ENCODE results near the gene CNST. TPM values are rescaled to one million over a fixed set of nuclear protein-coding genes. Genes with fewer than 3 reads are reported as not detected.

The CNST gene
- total RNA-seq, 1 donor from 2014 or later: 25.6 TPM

DNA sequence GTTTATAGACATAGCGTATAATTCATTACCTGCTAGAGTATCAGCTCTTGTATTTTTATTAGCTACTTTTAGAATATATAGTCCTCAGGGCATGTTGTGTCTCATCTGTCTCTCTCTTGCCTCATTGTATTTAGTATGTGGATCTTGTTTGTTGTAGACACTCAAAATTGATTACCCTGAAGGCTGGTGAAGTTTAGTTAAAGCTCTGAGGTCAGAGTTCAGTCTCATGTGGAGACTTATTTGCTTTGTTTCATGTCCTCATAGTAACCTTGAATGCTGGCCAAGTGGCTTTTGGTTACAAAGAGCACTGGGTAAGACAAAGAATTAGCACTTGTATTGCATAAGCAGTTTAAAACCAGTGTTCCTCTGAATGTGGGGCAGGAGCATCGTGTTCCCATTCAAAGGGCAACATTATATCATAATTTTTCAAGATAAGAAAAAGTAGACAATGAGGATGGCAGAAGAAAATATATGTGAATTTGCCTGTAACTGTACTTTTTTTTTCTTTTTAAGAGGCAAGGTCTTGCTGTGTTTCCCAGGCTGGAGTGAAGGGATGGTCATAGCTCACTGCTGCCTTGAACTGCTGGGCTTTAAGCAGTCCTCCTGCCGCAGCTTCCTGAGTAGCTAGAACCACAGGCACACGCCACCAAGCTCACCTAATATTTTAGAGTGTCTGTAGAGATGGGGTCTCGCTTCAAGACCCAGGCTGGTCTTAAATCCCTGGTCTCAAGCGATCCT, 17.4 kb downstream of the CNST start:
- Histone ChIP-seq H2AFZ (replicated peaks) (no peak overlapping the region), H3K9ac (no peak overlapping the region), H3K4me3 (no peak overlapping the region), H3F3A (ENCODE audit: low read depth) (no peaks in the 10 kb centered on the region), H3K27ac (no peak overlapping the region), H3K9me3 (ENCODE audit: low read depth) (no peaks in the 10 kb centered on the region), H3K36me3 (no peaks in the 10 kb centered on the region), H3K4me1 (no peaks in the 10 kb centered on the region), H3K79me2 (ENCODE audit: low read depth) (peaks cover 24% of the 10 kb centered on the region), H3K4me2 (no peak overlapping the region), H3K27me3 (no peaks in the 10 kb centered on the region), H4K20me1 (ENCODE audit: low read depth) (peaks cover 20% of the 10 kb centered on the region)
- H3K36me3 Mint-ChIP-seq: no peaks in the 10 kb centered on the region
- H3K27me3 Mint-ChIP-seq (ENCODE audit: insufficient read depth, low read depth): no peaks in the 10 kb centered on the region
- peaks cover 12% of the 10 kb centered on the region for H3K4me1 Mint-ChIP-seq
- no peak for DNase-seq (ENCODE audit: low spot score)
- TF ChIP-seq, protein P1, sequence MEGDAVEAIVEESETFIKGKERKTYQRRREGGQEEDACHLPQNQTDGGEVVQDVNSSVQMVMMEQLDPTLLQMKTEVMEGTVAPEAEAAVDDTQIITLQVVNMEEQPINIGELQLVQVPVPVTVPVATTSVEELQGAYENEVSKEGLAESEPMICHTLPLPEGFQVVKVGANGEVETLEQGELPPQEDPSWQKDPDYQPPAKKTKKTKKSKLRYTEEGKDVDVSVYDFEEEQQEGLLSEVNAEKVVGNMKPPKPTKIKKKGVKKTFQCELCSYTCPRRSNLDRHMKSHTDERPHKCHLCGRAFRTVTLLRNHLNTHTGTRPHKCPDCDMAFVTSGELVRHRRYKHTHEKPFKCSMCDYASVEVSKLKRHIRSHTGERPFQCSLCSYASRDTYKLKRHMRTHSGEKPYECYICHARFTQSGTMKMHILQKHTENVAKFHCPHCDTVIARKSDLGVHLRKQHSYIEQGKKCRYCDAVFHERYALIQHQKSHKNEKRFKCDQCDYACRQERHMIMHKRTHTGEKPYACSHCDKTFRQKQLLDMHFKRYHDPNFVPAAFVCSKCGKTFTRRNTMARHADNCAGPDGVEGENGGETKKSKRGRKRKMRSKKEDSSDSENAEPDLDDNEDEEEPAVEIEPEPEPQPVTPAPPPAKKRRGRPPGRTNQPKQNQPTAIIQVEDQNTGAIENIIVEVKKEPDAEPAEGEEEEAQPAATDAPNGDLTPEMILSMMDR (IDR thresholded peaks at IDR 0.05): no peak
- no peak for TF ChIP-seq EZH2phosphoT487 (IDR thresholded peaks at IDR 0.05)
- no peak for TF ChIP-seq EZH2 (IDR thresholded peaks at IDR 0.05)
- no peak overlapping the region for H3K27ac Mint-ChIP-seq
- H3K4me3 Mint-ChIP-seq: no peak overlapping the region
- H3K9me3 Mint-ChIP-seq: no peaks in the 10 kb centered on the region

DNA sequence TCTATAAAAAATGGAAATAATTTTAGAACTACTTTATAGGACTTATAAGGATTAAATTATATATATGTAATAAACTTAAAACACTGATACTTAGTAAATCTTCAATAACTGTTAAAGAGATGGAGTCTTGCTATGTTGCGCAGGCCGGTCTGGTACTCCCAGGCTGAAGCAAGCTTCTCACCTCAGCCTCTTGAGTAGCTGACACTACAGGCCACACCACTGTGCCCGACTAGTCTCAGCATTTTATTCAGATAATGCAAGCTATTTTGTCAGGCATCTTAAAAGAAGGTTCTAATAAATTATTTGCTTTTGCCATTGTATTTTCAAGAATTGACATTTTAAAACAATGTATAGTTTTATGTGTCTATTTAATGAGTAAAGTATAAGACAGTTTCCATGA, 20.8 kb downstream of the CNST start:
- Histone ChIP-seq H3K4me3 (no peak overlapping the region), H3K9me3 (ENCODE audit: low read depth) (no peaks in the 10 kb centered on the region), H3K4me1 (no peaks in the 10 kb centered on the region), H4K20me1 (ENCODE audit: low read depth) (peaks cover 19% of the 10 kb centered on the region), H3K4me2 (no peak overlapping the region), H2AFZ (replicated peaks) (no peak overlapping the region), H3K27ac (no peak overlapping the region), H3K9ac (no peak overlapping the region), H3K36me3 (no peaks in the 10 kb centered on the region), H3K79me2 (ENCODE audit: low read depth) (peaks cover 29% of the 10 kb centered on the region), H3F3A (ENCODE audit: low read depth) (no peaks in the 10 kb centered on the region), H3K27me3 (no peaks in the 10 kb centered on the region)
- no peak for DNase-seq (ENCODE audit: low spot score)
- H3K4me3 Mint-ChIP-seq: no peak overlapping the region
- H3K9me3 Mint-ChIP-seq: peaks cover 6% of the 10 kb centered on the region
- no peaks in the 10 kb centered on the region for H3K27me3 Mint-ChIP-seq (ENCODE audit: insufficient read depth, low read depth)
- TF ChIP-seq, protein P1 (IDR thresholded peaks at IDR 0.05): no peak
- no peak for TF ChIP-seq EZH2 (IDR thresholded peaks at IDR 0.05)
- no peak for TF ChIP-seq EZH2phosphoT487 (IDR thresholded peaks at IDR 0.05)
- H3K27ac Mint-ChIP-seq: no peak overlapping the region
- H3K36me3 Mint-ChIP-seq: peaks cover 9% of the 10 kb centered on the region
- peaks cover 12% of the 10 kb centered on the region for H3K4me1 Mint-ChIP-seq

DNA sequence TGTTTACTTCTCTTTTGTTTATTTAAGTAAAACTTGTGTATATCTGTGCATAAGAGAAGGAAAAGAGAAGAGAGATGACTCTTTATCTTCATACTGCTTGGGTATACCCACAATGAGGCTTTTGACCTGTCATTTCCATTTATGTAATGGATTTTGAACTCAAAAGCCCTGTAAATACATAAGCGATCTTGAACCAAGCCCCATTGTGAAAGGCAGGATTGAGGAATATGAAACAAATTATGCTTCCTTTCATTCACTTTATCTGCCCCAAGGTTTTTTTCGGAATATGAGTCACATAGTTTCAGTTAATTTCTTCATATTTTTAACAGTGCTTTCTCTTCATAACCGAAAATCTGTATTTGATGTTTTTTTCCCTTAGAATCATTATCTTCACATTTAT, 21.4 kb downstream of the CNST start:
- Mint-ChIP-seq H3K4me1 (peaks cover 12% of the 10 kb centered on the region), H3K4me3 (no peak overlapping the region), H3K9me3 (peaks cover 6% of the 10 kb centered on the region), H3K27ac (no peak overlapping the region), H3K36me3 (peaks cover 9% of the 10 kb centered on the region), H3K27me3 (ENCODE audit: insufficient read depth, low read depth) (no peaks in the 10 kb centered on the region)
- no peak overlapping the region for H3K4me3 ChIP-seq
- peaks cover 13% of the 10 kb centered on the region for H4K20me1 ChIP-seq (ENCODE audit: low read depth)
- DNase-seq (ENCODE audit: low spot score): no peak
- H2AFZ ChIP-seq (replicated peaks): no peak overlapping the region
- peaks cover 29% of the 10 kb centered on the region for H3K79me2 ChIP-seq (ENCODE audit: low read depth)
- H3F3A ChIP-seq (ENCODE audit: low read depth): no peaks in the 10 kb centered on the region
- no peaks in the 10 kb centered on the region for H3K27me3 ChIP-seq
- TF ChIP-seq EZH2phosphoT487 (IDR thresholded peaks at IDR 0.05) (no peak), EZH2 (IDR thresholded peaks at IDR 0.05) (no peak)
- TF ChIP-seq, protein P1 (IDR thresholded peaks at IDR 0.05): no peak
- H3K4me2 ChIP-seq: no peak overlapping the region
- no peaks in the 10 kb centered on the region for H3K36me3 ChIP-seq
- no peaks in the 10 kb centered on the region for H3K4me1 ChIP-seq
- no peak overlapping the region for H3K27ac ChIP-seq
- no peak overlapping the region for H3K9ac ChIP-seq
- H3K9me3 ChIP-seq (ENCODE audit: low read depth): no peaks in the 10 kb centered on the region

Data from neural progenitor cell (in vitro differentiated cells).